Ramos (cell line): ENCODE results near the gene SOX18.

Source experiments
- in situ Hi-C: fragments of 300-500 bp; cut with MboI; formaldehyde crosslinking; loops from one replicate; pipeline ENCODE4 v1.14.3; 2022; ENCODE audit warnings: low sequenced_read_pairs; ENCODE audit not compliant: unreplicated experiment

SOX18 gene

GRCh38 chr20:64053841-64054661 lies 4.6 kb upstream of the SOX18 start:
- in situ Hi-C loops, result no loop called here

- in situ Hi-C loops, result no loop called here
Observed at GRCh38 chr20:64052987-64053840, 3.8 kb upstream of the SOX18 start.

- in situ Hi-C loops, result no loop called here
Observed at GRCh38 chr20:64052326-64052722, 2.9 kb upstream of the SOX18 start.

GRCh38 chr20:64051561-64052325 lies 2.3 kb upstream of the SOX18 start:
- in situ Hi-C loops, result no loop called here

GRCh38 chr20:64051033-64051452 lies 1.6 kb upstream of the SOX18 start:
- in situ Hi-C loops, result no loop called here

GRCh38 chr20:64050261-64051032 lies 1.0 kb upstream of the SOX18 start:
- in situ Hi-C loops, result no loop called here

GRCh38 chr20:64049878-64050260 lies 430 bp upstream of the SOX18 start:
- in situ Hi-C loops, result loop anchor here (10.0 kb wide), 1 partner anchor 75 kb away; no protein-coding TSS in a partner anchor

GRCh38 chr20:64048402-64049044 lies 916 bp downstream of the SOX18 start:
- in situ Hi-C loops, result loop anchor here (10.0 kb wide), 1 partner anchor 76 kb away; no protein-coding TSS in a partner anchor

- in situ Hi-C loops, result loop anchor here (10.0 kb wide), 1 partner anchor 77 kb away; no protein-coding TSS in a partner anchor
Observed at GRCh38 chr20:64047968-64048401, 1.5 kb downstream of the SOX18 start.

GRCh38 chr20:64047046-64047389 lies 2.4 kb downstream of the SOX18 start:
- in situ Hi-C loops, result loop anchor here (10.0 kb wide), 1 partner anchor 78 kb away; no protein-coding TSS in a partner anchor

GRCh38 chr20:64045346-64046011 lies 4.0 kb downstream of the SOX18 start:
- in situ Hi-C loops, result loop anchor here (10.0 kb wide), 1 partner anchor 79 kb away; no protein-coding TSS in a partner anchor

- in situ Hi-C loops, result loop anchor here (10.0 kb wide), 1 partner anchor 80 kb away; no protein-coding TSS in a partner anchor
Observed at GRCh38 chr20:64044484-64045247, 4.8 kb downstream of the SOX18 start.

- in situ Hi-C loops, result loop anchor here (10.0 kb wide), 1 partner anchor 81 kb away; no protein-coding TSS in a partner anchor
Observed at GRCh38 chr20:64043768-64044167, 5.7 kb downstream of the SOX18 start.

GRCh38 chr20:64042054-64042781 lies 7.2 kb downstream of the SOX18 start:
- in situ Hi-C loops, result loop anchor here (10.0 kb wide), 1 partner anchor 83 kb away; no protein-coding TSS in a partner anchor

GRCh38 chr20:64041781-64042053 lies 7.7 kb downstream of the SOX18 start:
- in situ Hi-C loops, result loop anchor here (10.0 kb wide), 1 partner anchor 83 kb away; no protein-coding TSS in a partner anchor

- in situ Hi-C loops, result loop anchor here (10.0 kb wide), 1 partner anchor 84 kb away; no protein-coding TSS in a partner anchor
Observed at GRCh38 chr20:64041040-64041780, 8.2 kb downstream of the SOX18 start.
